Globus pallidus (tissue), 1 donor: Measurements from ENCODE around the gene MEMO1.
"Not testable (repeated sequence)": the region's sequence is repeated elsewhere in the genome, so short reads cannot be mapped to it uniquely, and the experiment has no call there.

Source experiments
- DNase-seq: peaks from one replicate; pipeline ENCODE4 v3.0.0-alpha.2; 2015; ENCODE audit warnings: low spot score

Gene MEMO1

GRCh38 chr2:31957354-31958139 is 53.3 kb downstream of the MEMO1 start:
- peak; percentile 4 for DNase-seq

GRCh38 chr2:31956934-31957333 is 53.9 kb downstream of the MEMO1 start:
- peak; percentile 15 for DNase-seq

- no peak for DNase-seq
Observed at GRCh38 chr2:31956312-31956711, 54.5 kb downstream of the MEMO1 start.

GRCh38 chr2:31953095-31953494 is 57.7 kb downstream of the MEMO1 start:
- DNase-seq: not testable (repeated sequence)

- no peak for DNase-seq
Observed at GRCh38 chr2:31950946-31951562, 59.8 kb downstream of the MEMO1 start.

GRCh38 chr2:31947871-31948270 is 62.9 kb downstream of the MEMO1 start:
- DNase-seq: no peak

GRCh38 chr2:31946838-31947237 is 64.0 kb downstream of the MEMO1 start:
- no peak for DNase-seq

- DNase-seq: no peak
Observed at GRCh38 chr2:31945572-31945935, 65.3 kb downstream of the MEMO1 start.

- DNase-seq: no peak
Observed at GRCh38 chr2:31944828-31945571, 65.8 kb downstream of the MEMO1 start.

- no peak for DNase-seq
Observed at GRCh38 chr2:31943636-31944225, 67.1 kb downstream of the MEMO1 start.

- DNase-seq: no peak
Observed at GRCh38 chr2:31940920-31941319, 69.9 kb downstream of the MEMO1 start.

GRCh38 chr2:31937741-31938140 is 73.1 kb downstream of the MEMO1 start:
- DNase-seq: no peak

- no peak for DNase-seq
Observed at GRCh38 chr2:31935370-31935769, 75.4 kb downstream of the MEMO1 start.

GRCh38 chr2:31933066-31933465 is 77.7 kb downstream of the MEMO1 start:
- no peak for DNase-seq

- no peak for DNase-seq
Observed at GRCh38 chr2:31932589-31932988, 78.2 kb downstream of the MEMO1 start.

GRCh38 chr2:31931916-31932315 is 78.9 kb downstream of the MEMO1 start:
- no peak for DNase-seq

- DNase-seq: no peak
Observed at GRCh38 chr2:31925517-31925916, 85.3 kb downstream of the MEMO1 start.

- no peak for DNase-seq
Observed at GRCh38 chr2:31923662-31924061, 87.1 kb downstream of the MEMO1 start.

GRCh38 chr2:31922542-31923408 is 88.0 kb downstream of the MEMO1 start:
- DNase-seq: no peak

- no peak for DNase-seq
Observed at GRCh38 chr2:31920962-31921361, 89.8 kb downstream of the MEMO1 start.

- no peak for DNase-seq
Observed at GRCh38 chr2:31919499-31919898, 91.3 kb downstream of the MEMO1 start.

GRCh38 chr2:31909661-31910060 is 101.1 kb downstream of the MEMO1 start:
- no peak for DNase-seq
